22Rv1 (cell line): ENCODE results near the gene OGDHL.

ENCODE experiments used
- CTCF ChIP-seq: fragments of 450-650 bp; IDR thresholded peaks from 2 replicates; pipeline ENCODE4 v1.5.1; 2017; ENCODE audit warnings: mild to moderate bottlenecking
- ZFX ChIP-seq: fragments of 450-650 bp; IDR thresholded peaks from 2 replicates; pipeline ENCODE4 v1.6.1; 2017; ENCODE audit warnings: antibody characterized with exemption, borderline replicate concordance

GRCh38 chr10:49784681-49785080, 22.6 kb upstream of the OGDHL start:
- TF ChIP-seq CTCF (no peak), ZFX (no peak)
